Rectal smooth muscle tissue (tissue), 1 donor: Measurements from ENCODE around the gene AVP.
"Not testable (repeated sequence)": the region's sequence is repeated elsewhere in the genome, so short reads cannot be mapped to it uniquely, and the experiment has no call there.

Source experiments
- H3K27ac ChIP-seq: one replicate; pipeline ENCODE4 v1.7.0; 2013; ENCODE audit warnings: low read depth, low read length, inconsistent platforms
- H3K27me3 ChIP-seq: one replicate; pipeline ENCODE4 v1.7.0; 2013; ENCODE audit warnings: low read length; ENCODE audit not compliant: control insufficient read depth, insufficient read depth
- H3K36me3 ChIP-seq: one replicate; pipeline ENCODE4 v1.7.0; 2013; ENCODE audit warnings: low read length; ENCODE audit not compliant: control insufficient read depth, insufficient read depth
- H3K4me1 ChIP-seq: one replicate; pipeline ENCODE4 v1.7.0; 2013; ENCODE audit warnings: low read length; ENCODE audit not compliant: control insufficient read depth, insufficient read depth
- H3K4me3 ChIP-seq: one replicate; pipeline ENCODE4 v1.7.0; 2013; ENCODE audit warnings: low read length
- H3K9ac ChIP-seq: one replicate; pipeline ENCODE4 v1.7.0; 2013; ENCODE audit warnings: low read length

Gene AVP

GRCh38 chr20:3088031-3088430 lies 3.5 kb upstream of the AVP start:
- Histone ChIP-seq H3K9ac (no peak overlapping the region), H3K36me3 (no peaks in the 10 kb centered on the region), H3K4me1 (no peaks in the 10 kb centered on the region), H3K27me3 (peaks cover 11% of the 10 kb centered on the region), H3K27ac (no peak overlapping the region), H3K4me3 (no peak overlapping the region)

- no peak overlapping the region for H3K27ac ChIP-seq
- no peak overlapping the region for H3K4me3 ChIP-seq
- no peak overlapping the region for H3K9ac ChIP-seq
- H3K4me1 ChIP-seq, result no peaks in the 10 kb centered on the region
- peaks cover 22% of the 10 kb centered on the region for H3K27me3 ChIP-seq
- no peaks in the 10 kb centered on the region for H3K36me3 ChIP-seq
Measured at GRCh38 chr20:3085571-3086072, 1.1 kb upstream of the AVP start.

GRCh38 chr20:3084986-3085360 lies 449 bp upstream of the AVP start:
- peaks cover 25% of the 10 kb centered on the region for H3K27me3 ChIP-seq
- H3K9ac ChIP-seq, result no peak overlapping the region
- no peaks in the 10 kb centered on the region for H3K4me1 ChIP-seq
- H3K4me3 ChIP-seq, result no peak overlapping the region
- no peaks in the 10 kb centered on the region for H3K36me3 ChIP-seq
- no peak overlapping the region for H3K27ac ChIP-seq

- Histone ChIP-seq H3K9ac (no peak overlapping the region), H3K4me3 (peak overlapping the region; percentile 27), H3K27me3 (peaks cover 25% of the 10 kb centered on the region), H3K27ac (no peak overlapping the region), H3K36me3 (no peaks in the 10 kb centered on the region), H3K4me1 (no peaks in the 10 kb centered on the region)
Measured at GRCh38 chr20:3082955-3083952, 1.3 kb downstream of the AVP start.

- Histone ChIP-seq H3K4me3 (no peak overlapping the region), H3K27ac (no peak overlapping the region), H3K4me1 (no peaks in the 10 kb centered on the region), H3K36me3 (no peaks in the 10 kb centered on the region), H3K9ac (no peak overlapping the region), H3K27me3 (peaks cover 25% of the 10 kb centered on the region)
Measured at GRCh38 chr20:3082306-3082951, 2.1 kb downstream of the AVP start.

GRCh38 chr20:3081641-3082040 lies 2.9 kb downstream of the AVP start:
- no peak overlapping the region for H3K4me3 ChIP-seq

GRCh38 chr20:3080939-3081388 lies 3.6 kb downstream of the AVP start:
- Histone ChIP-seq H3K4me3 (no peak overlapping the region), H3K27ac (no peak overlapping the region), H3K36me3 (no peaks in the 10 kb centered on the region), H3K27me3 (peaks cover 25% of the 10 kb centered on the region), H3K4me1 (no peaks in the 10 kb centered on the region), H3K9ac (no peak overlapping the region)

More at GRCh38 chr20:3081641-3082040, 2.9 kb downstream of the AVP start:
- H3K4me1 ChIP-seq, result no peaks in the 10 kb centered on the region
- H3K9ac ChIP-seq, result no peak overlapping the region
- no peak overlapping the region for H3K27ac ChIP-seq
- H3K36me3 ChIP-seq, result no peaks in the 10 kb centered on the region
- peaks cover 25% of the 10 kb centered on the region for H3K27me3 ChIP-seq

GRCh38 chr20:3077618-3078134 lies 6.8 kb downstream of the AVP start:
- Histone ChIP-seq H3K9ac (no peak overlapping the region), H3K27ac (no peak overlapping the region), H3K4me3 (no peak overlapping the region), H3K27me3 (peaks cover 18% of the 10 kb centered on the region), H3K36me3 (no peaks in the 10 kb centered on the region), H3K4me1 (no peaks in the 10 kb centered on the region)

GRCh38 chr20:3075315-3075714 lies 9.2 kb downstream of the AVP start:
- not testable (repeated sequence) for H3K4me1 ChIP-seq, H3K4me3 ChIP-seq, H3K27ac ChIP-seq, H3K9ac ChIP-seq, H3K36me3 ChIP-seq
- H3K27me3 ChIP-seq, result peaks cover 14% of the 10 kb centered on the region

GRCh38 chr20:3074812-3075211 lies 9.7 kb downstream of the AVP start:
- Histone ChIP-seq H3K27me3 (peaks cover 14% of the 10 kb centered on the region), H3K4me3 (no peak overlapping the region), H3K9ac (no peak overlapping the region), H3K27ac (no peak overlapping the region), H3K4me1 (no peaks in the 10 kb centered on the region), H3K36me3 (no peaks in the 10 kb centered on the region)

GRCh38 chr20:3073251-3073643 lies 11.3 kb downstream of the AVP start:
- H3K27ac ChIP-seq, H3K9ac ChIP-seq, H3K36me3 ChIP-seq, H3K4me1 ChIP-seq, H3K4me3 ChIP-seq: not testable (repeated sequence)
- H3K27me3 ChIP-seq, result peaks cover 14% of the 10 kb centered on the region

- peak overlapping the region; percentile 49 for H3K4me3 ChIP-seq
- no peak overlapping the region for H3K27ac ChIP-seq
Measured at GRCh38 chr20:3072530-3073250, 11.8 kb downstream of the AVP start.

More at GRCh38 chr20:3072530-3073250, 11.8 kb downstream of the AVP start:
- no peaks in the 10 kb centered on the region for H3K4me1 ChIP-seq
- peaks cover 14% of the 10 kb centered on the region for H3K27me3 ChIP-seq
- no peaks in the 10 kb centered on the region for H3K36me3 ChIP-seq
- no peak overlapping the region for H3K9ac ChIP-seq
